HepG2 (cell line): ENCODE results near the gene CCT7. TPM values are rescaled to one million over a fixed set of nuclear protein-coding genes. Genes with fewer than 3 reads are reported as not detected.

Experiments
- ARHGAP35 ChIP-seq: sonication (generic); formaldehyde crosslinking; IDR thresholded peaks from 2 replicates; pipeline ENCODE4 v1.9.0; 2022; ENCODE audit warnings: mild to moderate bottlenecking, inconsistent platforms, moderate library complexity, missing genetic modification reagents, borderline replicate concordance
- ATM ChIP-seq: fragments of 450-650 bp; IDR thresholded peaks from 2 replicates; pipeline ENCODE4 v1.7.1; 2017; ENCODE audit warnings: mild to moderate bottlenecking, borderline replicate concordance
- BRD4 ChIP-seq: sonication (generic); formaldehyde crosslinking; IDR thresholded peaks from 2 replicates; pipeline ENCODE4 v1.4.0; 2020; ENCODE audit warnings: missing genetic modification reagents
- CENPT ChIP-seq: sonication (generic); formaldehyde crosslinking; IDR thresholded peaks from 2 replicates; pipeline ENCODE4 v1.8.0; 2022; ENCODE audit warnings: low read depth, mild to moderate bottlenecking, moderate library complexity, missing genetic modification reagents
- CREB3 ChIP-seq: sonication (generic); formaldehyde crosslinking; IDR thresholded peaks from 2 replicates; pipeline ENCODE4 v1.5.0; 2020; ENCODE audit warnings: missing genetic modification reagents
- FOXO4 ChIP-seq: sonication (generic); formaldehyde crosslinking; conservative IDR thresholded peaks from 2 replicates; pipeline ENCODE4 v1.8.1; 2023; ENCODE audit warnings: missing genetic modification reagents
- GFI1 ChIP-seq: sonication (generic); formaldehyde crosslinking; IDR thresholded peaks from 2 replicates; pipeline ENCODE4 v1.5.0; 2020; ENCODE audit warnings: missing genetic modification reagents, mild to moderate bottlenecking, borderline replicate concordance
- HOXA3 ChIP-seq: sonication (generic); formaldehyde crosslinking; IDR thresholded peaks from 2 replicates; pipeline ENCODE4 v1.5.0; 2020; ENCODE audit warnings: missing genetic modification reagents
- KLF13 ChIP-seq: sonication (generic); formaldehyde crosslinking; IDR thresholded peaks from 2 replicates; pipeline ENCODE4 v1.4.0; 2020; ENCODE audit warnings: mild to moderate bottlenecking, missing genetic modification reagents
- KLF6 ChIP-seq: IDR thresholded peaks from 2 replicates; pipeline ENCODE4 v1.8.0; 2016; ENCODE audit warnings: missing biosample characterization, missing genetic modification reagents
- MEIS2 ChIP-seq: sonication (generic); formaldehyde crosslinking; IDR thresholded peaks from 2 replicates; pipeline ENCODE4 v1.9.0; 2021; ENCODE audit warnings: mild to moderate bottlenecking, missing genetic modification reagents
- NR1H2 ChIP-seq: sonication (generic); formaldehyde crosslinking; IDR thresholded peaks from 2 replicates; pipeline ENCODE4 v1.8.1; 2022; ENCODE audit warnings: low read depth, missing genetic modification reagents, borderline replicate concordance
- PTBP1 ChIP-seq: fragments of 200-400 bp; formaldehyde crosslinking; IDR thresholded peaks from 2 replicates; pipeline ENCODE4 v1.6.1; 2018; ENCODE audit warnings: low read length, low read depth; ENCODE audit not compliant: poor library complexity, severe bottlenecking
- TAF1 ChIP-seq: sonication (generic); formaldehyde crosslinking; IDR thresholded peaks from 2 replicates; pipeline ENCODE4 v1.4.0; 2020; ENCODE audit warnings: missing genetic modification reagents
- ZBTB25 ChIP-seq: IDR thresholded peaks from 2 replicates; pipeline ENCODE4 v1.6.1; 2018; ENCODE audit warnings: missing genetic modification reagents
- ZFP82 ChIP-seq: sonication (generic); formaldehyde crosslinking; IDR thresholded peaks from 2 replicates; pipeline ENCODE4 v1.5.1; 2020; ENCODE audit warnings: mild to moderate bottlenecking, missing genetic modification reagents, borderline replicate concordance
- ZNF503 ChIP-seq: sonication (generic); formaldehyde crosslinking; IDR thresholded peaks from 2 replicates; pipeline ENCODE4 v1.4.0; 2020; ENCODE audit warnings: missing genetic modification reagents
- ZNF672 ChIP-seq: sonication (generic); formaldehyde crosslinking; IDR thresholded peaks from 2 replicates; pipeline ENCODE4 v1.8.1; 2022; ENCODE audit warnings: missing genetic modification reagents
- ZNF691 ChIP-seq: sonication (generic); formaldehyde crosslinking; IDR thresholded peaks from 2 replicates; pipeline ENCODE4 v1.4.0; 2020; ENCODE audit warnings: missing genetic modification reagents, low read depth, mild to moderate bottlenecking, borderline replicate concordance
- polyA plus RNA-seq, 8 experiments: library from polyadenylated mRNA; depleted of rRNA in 3 of 8; stranded (reverse) in 7 of 8; unstranded in 1 of 8; fragments of >200 nt; fragmentation: Illumina TruSeq in 4 of 8; extraction: Trizol in 4 of 8; gene quantifications; 2 replicates each; pipeline versions ENCODE4 v1.2.1 to v1.2.3, GENCODE V29; 2011 to 2016; ENCODE audit warnings: low read depth in 4 of 8, missing spikeins in 1 of 8, mixed read lengths in 1 of 8; ENCODE audit not compliant: insufficient read depth in 1 of 8
- total RNA-seq, 5 experiments: library from RNA; depleted of rRNA; stranded (reverse); fragments of >200 nt; fragmentation: Illumina TruSeq; extraction: Trizol; gene quantifications; 2 replicates each; pipeline ENCODE4 v1.2.3, GENCODE V29; 2016; ENCODE audit warnings: low read depth in 1 of 5

Gene CCT7
- total and polyA plus RNA-seq, 2 of the 13 experiments (the other 11 are each of a cell fraction or from before 2014, with no cell fraction given) = 347 to 517 TPM

GRCh38 chr2:73283545-73284295 lies 49.6 kb downstream of the CCT7 start (continued):
- TF ChIP-seq ZNF503 (CRISPR knock-in tag) (no peak), TAF1 (no peak), ZNF691 (peak; percentile 77; the same call in 1 of the 2 replicates), KLF13 (CRISPR knock-in tag) (no peak), FOXO4 (CRISPR knock-in tag) (no peak), HOXA3 (CRISPR knock-in tag) (peak; percentile 42; the same call in 1 of the 2 replicates), CREB3 (no peak), ZFP82 (CRISPR knock-in tag) (no peak), NR1H2 (CRISPR knock-in tag) (no peak), ZNF672 (CRISPR knock-in tag) (peak; percentile 10; the same call in 1 of the 2 replicates), ATM (no peak), KLF6 (no peak; the same call in 1 of the 2 replicates), BRD4 (peak; percentile 63; the same call in 1 of the 2 replicates), ZBTB25 (CRISPR knock-in tag) (no peak), ARHGAP35 (CRISPR knock-in tag) (no peak; the same call in none of the 2 replicates), CENPT (CRISPR knock-in tag) (no peak), PTBP1 (no peak), MEIS2 (CRISPR knock-in tag) (0 out of 2 replicates have a peak, but pooled peaks have one; percentile 14), GFI1 (CRISPR knock-in tag) (no peak)
